HepG2 (cell line): ENCODE results near the gene SNAPC4. TPM values are rescaled to one million over a fixed set of nuclear protein-coding genes. Genes with fewer than 3 reads are reported as not detected.
A peak's percentile ranks its signal among the peaks of the same experiment; 100 is the strongest.

Experiments
- CBFB ChIP-seq: sonication (generic); formaldehyde crosslinking; IDR thresholded peaks from 2 replicates; pipeline ENCODE4 v1.4.0; 2020; ENCODE audit warnings: missing genetic modification reagents
- HDAC2 ChIP-seq: sonication (generic); formaldehyde crosslinking; IDR thresholded peaks from 2 replicates; pipeline ENCODE4 v1.4.0; 2020; ENCODE audit warnings: missing genetic modification reagents
- HMGXB4 ChIP-seq, 2 experiments: sonication (generic) in 1 of 2; formaldehyde crosslinking in 1 of 2; IDR thresholded peaks; 2 replicates each; pipeline versions ENCODE4 v1.4.0 to v1.6.1; 2018 to 2020; ENCODE audit warnings: missing genetic modification reagents in 2 of 2, borderline replicate concordance in 1 of 2, low read depth in 1 of 2, mild to moderate bottlenecking in 1 of 2, missing biosample characterization in 1 of 2
- NCOA5 ChIP-seq: sonication (generic); formaldehyde crosslinking; IDR thresholded peaks from 2 replicates; pipeline ENCODE4 v1.4.0; 2020; ENCODE audit warnings: missing genetic modification reagents
- RFXANK ChIP-seq: IDR thresholded peaks from 2 replicates; pipeline ENCODE4 v1.6.1; 2016
- SIN3A ChIP-seq: IDR thresholded peaks from 2 replicates; pipeline ENCODE4 v1.6.1; 2011; ENCODE audit warnings: low read depth, mild to moderate bottlenecking, control low read depth, low read length, borderline replicate concordance
- SP1 ChIP-seq, 2 experiments: fragments of 450-650 bp in 1 of 2; sonication (generic) in 1 of 2; formaldehyde crosslinking in 1 of 2; IDR thresholded peaks; 2 replicates each; pipeline versions ENCODE4 v1.4.0 to v1.6.1; 2016 to 2020; ENCODE audit warnings: missing genetic modification reagents in 1 of 2
- ZNF234 ChIP-seq: sonication (generic); formaldehyde crosslinking; conservative IDR thresholded peaks from 2 replicates; pipeline ENCODE4 v1.5.1; 2020; ENCODE audit warnings: mild to moderate bottlenecking, missing genetic modification reagents
- ZNF530 ChIP-seq: sonication (generic); formaldehyde crosslinking; IDR thresholded peaks from 2 replicates; pipeline ENCODE4 v1.5.0; 2020; ENCODE audit warnings: low read depth, mild to moderate bottlenecking, missing genetic modification reagents
- polyA plus RNA-seq, 8 experiments: library from polyadenylated mRNA; depleted of rRNA in 3 of 8; stranded (reverse) in 7 of 8; unstranded in 1 of 8; fragments of >200 nt; fragmentation: Illumina TruSeq in 4 of 8; extraction: Trizol in 4 of 8; gene quantifications; 2 replicates each; pipeline versions ENCODE4 v1.2.1 to v1.2.3, GENCODE V29; 2011 to 2016; ENCODE audit warnings: low read depth in 4 of 8, missing spikeins in 1 of 8, mixed read lengths in 1 of 8; ENCODE audit not compliant: insufficient read depth in 1 of 8
- total RNA-seq, 5 experiments: library from RNA; depleted of rRNA; stranded (reverse); fragments of >200 nt; fragmentation: Illumina TruSeq; extraction: Trizol; gene quantifications; 2 replicates each; pipeline ENCODE4 v1.2.3, GENCODE V29; 2016; ENCODE audit warnings: low read depth in 1 of 5
- TF ChIP-seq, protein P1 (sequence below), 2 experiments: fragments of 450-650 bp in 1 of 2; sonication (generic) in 1 of 2; formaldehyde crosslinking in 1 of 2; IDR thresholded peaks; 2 replicates each; pipeline versions ENCODE4 v1.6.1 to v1.8.0; 2016 to 2022; ENCODE audit warnings: antibody characterized with exemption in 1 of 2, mild to moderate bottlenecking in 1 of 2, missing genetic modification reagents in 1 of 2
- TF ChIP-seq, protein P2 (sequence below): sonication (generic); formaldehyde crosslinking; IDR thresholded peaks from 2 replicates; pipeline ENCODE4 v1.8.1; 2022; ENCODE audit warnings: low read depth, mild to moderate bottlenecking, missing genetic modification reagents
- TF ChIP-seq, protein P3 (sequence below): sonication (generic); formaldehyde crosslinking; IDR thresholded peaks from 2 replicates; pipeline ENCODE4 v1.8.1; 2023; ENCODE audit warnings: mild to moderate bottlenecking, missing genetic modification reagents

The SNAPC4 gene
- total and polyA plus RNA-seq, 2 of the 13 experiments (the other 11 are each of a cell fraction or from before 2014, with no cell fraction given) = 2.0 to 6.0 TPM

DNA sequence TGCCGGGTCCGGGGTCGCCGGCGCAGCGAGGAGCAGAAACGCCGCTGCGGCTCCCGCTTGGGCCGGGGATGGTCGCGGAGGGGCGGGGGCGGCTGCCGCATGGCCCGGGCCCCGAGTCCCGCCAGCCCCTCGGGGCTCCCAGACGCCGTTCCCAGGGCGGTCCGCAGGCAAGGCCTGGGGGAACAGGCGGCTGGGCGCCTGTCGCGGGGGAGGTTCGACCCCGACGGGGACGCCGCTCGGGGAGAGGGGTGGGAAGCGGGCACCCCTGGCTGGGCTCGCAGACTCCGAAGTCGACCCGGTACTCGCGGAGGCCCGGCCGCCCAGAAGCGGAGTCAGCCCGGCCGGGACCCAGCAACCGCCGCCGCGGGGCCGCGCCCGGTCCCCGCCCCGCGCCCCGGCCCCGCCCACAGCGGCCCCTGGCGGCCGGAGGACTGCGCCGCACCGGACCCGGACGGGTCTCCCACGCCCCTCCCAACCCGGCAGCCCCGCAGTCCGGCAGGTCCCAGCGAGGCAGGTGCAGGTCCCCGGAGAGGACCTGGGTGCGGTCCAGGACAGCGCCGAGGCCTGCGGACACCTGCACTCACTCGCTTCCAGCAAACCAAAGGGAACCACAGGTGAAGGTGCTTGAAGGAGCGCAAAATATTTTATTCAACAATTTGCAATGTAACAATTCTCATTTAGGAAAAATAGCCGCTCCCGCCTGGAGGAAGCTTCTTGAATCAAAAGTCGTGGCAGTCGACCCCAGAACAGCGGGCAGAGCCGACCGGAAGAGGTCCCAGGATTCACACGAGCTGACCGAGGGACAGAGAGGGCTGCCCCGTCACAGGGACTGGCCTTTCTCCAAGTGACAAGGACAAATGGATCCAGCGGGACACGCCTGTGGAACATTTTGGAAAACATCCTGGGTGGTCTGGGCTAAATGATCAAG lies 39.8 kb upstream of the SNAPC4 start, which contains the start of gene INPP5E (continued):
- TF ChIP-seq, protein P1, sequence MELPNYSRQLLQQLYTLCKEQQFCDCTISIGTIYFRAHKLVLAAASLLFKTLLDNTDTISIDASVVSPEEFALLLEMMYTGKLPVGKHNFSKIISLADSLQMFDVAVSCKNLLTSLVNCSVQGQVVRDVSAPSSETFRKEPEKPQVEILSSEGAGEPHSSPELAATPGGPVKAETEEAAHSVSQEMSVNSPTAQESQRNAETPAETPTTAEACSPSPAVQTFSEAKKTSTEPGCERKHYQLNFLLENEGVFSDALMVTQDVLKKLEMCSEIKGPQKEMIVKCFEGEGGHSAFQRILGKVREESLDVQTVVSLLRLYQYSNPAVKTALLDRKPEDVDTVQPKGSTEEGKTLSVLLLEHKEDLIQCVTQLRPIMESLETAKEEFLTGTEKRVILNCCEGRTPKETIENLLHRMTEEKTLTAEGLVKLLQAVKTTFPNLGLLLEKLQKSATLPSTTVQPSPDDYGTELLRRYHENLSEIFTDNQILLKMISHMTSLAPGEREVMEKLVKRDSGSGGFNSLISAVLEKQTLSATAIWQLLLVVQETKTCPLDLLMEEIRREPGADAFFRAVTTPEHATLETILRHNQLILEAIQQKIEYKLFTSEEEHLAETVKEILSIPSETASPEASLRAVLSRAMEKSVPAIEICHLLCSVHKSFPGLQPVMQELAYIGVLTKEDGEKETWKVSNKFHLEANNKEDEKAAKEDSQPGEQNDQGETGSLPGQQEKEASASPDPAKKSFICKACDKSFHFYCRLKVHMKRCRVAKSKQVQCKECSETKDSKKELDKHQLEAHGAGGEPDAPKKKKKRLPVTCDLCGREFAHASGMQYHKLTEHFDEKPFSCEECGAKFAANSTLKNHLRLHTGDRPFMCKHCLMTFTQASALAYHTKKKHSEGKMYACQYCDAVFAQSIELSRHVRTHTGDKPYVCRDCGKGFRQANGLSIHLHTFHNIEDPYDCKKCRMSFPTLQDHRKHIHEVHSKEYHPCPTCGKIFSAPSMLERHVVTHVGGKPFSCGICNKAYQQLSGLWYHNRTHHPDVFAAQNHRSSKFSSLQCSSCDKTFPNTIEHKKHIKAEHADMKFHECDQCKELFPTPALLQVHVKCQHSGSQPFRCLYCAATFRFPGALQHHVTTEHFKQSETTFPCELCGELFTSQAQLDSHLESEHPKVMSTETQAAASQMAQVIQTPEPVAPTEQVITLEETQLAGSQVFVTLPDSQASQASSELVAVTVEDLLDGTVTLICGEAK (IDR thresholded peaks at IDR 0.05) = no peak
- TF ChIP-seq, protein P1 (CRISPR knock-in tag; IDR thresholded peaks at IDR 0.05) = no peak
- TF ChIP-seq HDAC2 (CRISPR knock-in tag) (no peak), ZNF234 (CRISPR knock-in tag) (peak; percentile 84; the same call in 1 of the 2 replicates), CBFB (CRISPR knock-in tag) (no peak), ZNF530 (CRISPR knock-in tag) (no peak), NCOA5 (CRISPR knock-in tag) (no peak), HMGXB4 (CRISPR knock-in tag; IDR thresholded peaks at IDR 0.05; ENCODE audit: borderline replicate concordance in 1 of 2, low read depth in 1 of 2) (peak in 1 of 2 experiments; percentile 20; a peak in 1 of 4 replicates), RFXANK (CRISPR knock-in tag) (no peak), SIN3A (peak; percentile 42; the same call in 1 of the 2 replicates), SP1 (IDR thresholded peaks at IDR 0.05) (no peak), SP1 (CRISPR knock-in tag; IDR thresholded peaks at IDR 0.05) (no peak)
- TF ChIP-seq, protein P2, sequence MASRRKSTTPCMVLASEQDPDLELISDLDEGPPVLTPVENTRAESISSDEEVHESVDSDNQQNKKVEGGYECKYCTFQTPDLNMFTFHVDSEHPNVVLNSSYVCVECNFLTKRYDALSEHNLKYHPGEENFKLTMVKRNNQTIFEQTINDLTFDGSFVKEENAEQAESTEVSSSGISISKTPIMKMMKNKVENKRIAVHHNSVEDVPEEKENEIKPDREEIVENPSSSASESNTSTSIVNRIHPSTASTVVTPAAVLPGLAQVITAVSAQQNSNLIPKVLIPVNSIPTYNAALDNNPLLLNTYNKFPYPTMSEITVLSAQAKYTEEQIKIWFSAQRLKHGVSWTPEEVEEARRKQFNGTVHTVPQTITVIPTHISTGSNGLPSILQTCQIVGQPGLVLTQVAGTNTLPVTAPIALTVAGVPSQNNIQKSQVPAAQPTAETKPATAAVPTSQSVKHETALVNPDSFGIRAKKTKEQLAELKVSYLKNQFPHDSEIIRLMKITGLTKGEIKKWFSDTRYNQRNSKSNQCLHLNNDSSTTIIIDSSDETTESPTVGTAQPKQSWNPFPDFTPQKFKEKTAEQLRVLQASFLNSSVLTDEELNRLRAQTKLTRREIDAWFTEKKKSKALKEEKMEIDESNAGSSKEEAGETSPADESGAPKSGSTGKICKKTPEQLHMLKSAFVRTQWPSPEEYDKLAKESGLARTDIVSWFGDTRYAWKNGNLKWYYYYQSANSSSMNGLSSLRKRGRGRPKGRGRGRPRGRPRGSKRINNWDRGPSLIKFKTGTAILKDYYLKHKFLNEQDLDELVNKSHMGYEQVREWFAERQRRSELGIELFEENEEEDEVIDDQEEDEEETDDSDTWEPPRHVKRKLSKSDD (CRISPR knock-in tag) = no peak
- TF ChIP-seq, protein P3, sequence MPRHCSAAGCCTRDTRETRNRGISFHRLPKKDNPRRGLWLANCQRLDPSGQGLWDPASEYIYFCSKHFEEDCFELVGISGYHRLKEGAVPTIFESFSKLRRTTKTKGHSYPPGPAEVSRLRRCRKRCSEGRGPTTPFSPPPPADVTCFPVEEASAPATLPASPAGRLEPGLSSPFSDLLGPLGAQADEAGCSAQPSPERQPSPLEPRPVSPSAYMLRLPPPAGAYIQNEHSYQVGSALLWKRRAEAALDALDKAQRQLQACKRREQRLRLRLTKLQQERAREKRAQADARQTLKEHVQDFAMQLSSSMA (CRISPR knock-in tag) = no peak
